ENCODE measurements around the gene SRCAP.

DNA sequence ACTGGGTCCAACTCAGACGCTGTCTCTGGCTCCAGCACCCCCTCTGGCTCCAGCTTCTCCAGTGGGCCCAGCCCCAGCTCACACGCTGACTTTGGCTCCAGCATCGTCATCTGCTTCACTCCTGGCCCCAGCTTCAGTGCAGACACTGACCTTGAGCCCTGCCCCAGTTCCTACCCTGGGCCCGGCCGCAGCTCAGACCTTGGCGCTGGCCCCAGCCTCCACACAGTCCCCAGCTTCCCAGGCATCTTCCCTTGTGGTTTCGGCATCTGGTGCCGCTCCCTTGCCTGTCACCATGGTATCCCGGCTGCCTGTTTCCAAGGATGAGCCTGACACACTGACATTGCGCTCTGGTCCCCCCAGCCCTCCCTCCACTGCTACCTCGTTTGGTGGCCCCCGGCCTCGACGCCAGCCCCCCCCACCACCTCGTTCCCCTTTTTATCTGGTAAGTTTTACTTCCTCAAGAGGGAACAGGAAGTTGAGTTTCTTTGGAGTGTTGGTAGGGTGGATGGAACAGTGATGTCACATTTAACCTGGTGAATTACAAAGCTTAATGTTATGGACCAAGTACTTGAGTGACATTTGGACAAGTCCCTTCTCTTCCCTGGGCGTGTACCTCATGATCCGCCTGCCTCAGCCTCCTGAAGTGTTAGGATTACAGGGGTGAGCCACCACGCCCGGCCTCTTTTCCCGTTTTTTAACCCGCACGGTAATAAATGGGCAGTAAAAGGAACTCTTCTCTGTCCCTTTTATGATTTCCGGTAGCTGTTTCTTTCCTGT is 25.9 kb downstream of the SRCAP start:
- TF ChIP-seq EZH2phosphoT487 (IDR thresholded peaks at IDR 0.05; ENCODE audit: insufficient read depth, low read depth) (no peak), EZH2 (IDR thresholded peaks at IDR 0.05; ENCODE audit: insufficient read depth, poor library complexity, severe bottlenecking) (no peak)
